H1 (cell line): ENCODE results near the gene ADAMTS16. TPM values are rescaled to one million over a fixed set of nuclear protein-coding genes. Genes with fewer than 3 reads are reported as not detected.
A peak's percentile ranks its signal among the peaks of the same experiment; 100 is the strongest.

ENCODE experiments used
- ASH2L ChIP-seq: fragments of 200-600, 300-600 bp; sonication (generic); IDR thresholded peaks from one replicate; pipeline ENCODE4 v1.7.1; 2017; ENCODE audit warnings: low read length
- CEBPB ChIP-seq: IDR thresholded peaks from 2 replicates; pipeline ENCODE4 v1.6.1; 2012; ENCODE audit warnings: low read depth, low read length
- CHD1 ChIP-seq: IDR thresholded peaks from 2 replicates; pipeline ENCODE4 v1.6.1; 2012; ENCODE audit warnings: low read depth, low read length, improper control_type of control experiment
- CHD2 ChIP-seq: IDR thresholded peaks from 2 replicates; pipeline ENCODE4 v1.6.1; 2012; ENCODE audit warnings: low read length, improper control_type of control experiment
- CREB1 ChIP-seq: IDR thresholded peaks from 2 replicates; pipeline ENCODE4 v1.6.1; 2012; ENCODE audit warnings: inconsistent platforms
- EZH2 ChIP-seq: fragments of 200-600 bp; sonication (generic); IDR thresholded peaks from 2 replicates; pipeline ENCODE4 v1.7.1; 2012; ENCODE audit warnings: low read depth, mild to moderate bottlenecking, moderate library complexity, low read length, inconsistent platforms; ENCODE audit not compliant: severe bottlenecking
- HDAC6 ChIP-seq: IDR thresholded peaks from one replicate; pipeline ENCODE4 v1.7.1; 2012; ENCODE audit warnings: low read depth, mild to moderate bottlenecking, inconsistent platforms, low read length, moderate library complexity
- KDM5A ChIP-seq: fragments of 200-600 bp; IDR thresholded peaks from 2 replicates; pipeline ENCODE4 v1.7.1; 2012; ENCODE audit warnings: mild to moderate bottlenecking, low read length, inconsistent platforms, mixed read lengths
- NANOG ChIP-seq: IDR thresholded peaks from 2 replicates; pipeline ENCODE4 v1.6.1; 2011; ENCODE audit warnings: low read length, low read depth, mild to moderate bottlenecking, inconsistent platforms; ENCODE audit not compliant: insufficient read depth, poor library complexity, severe bottlenecking
- NRF1 ChIP-seq: IDR thresholded peaks from 2 replicates; pipeline ENCODE4 v1.6.1; 2011; ENCODE audit warnings: mild to moderate bottlenecking, low read depth, low read length, improper control_type of control experiment
- PHF8 ChIP-seq: fragments of 200-600 bp; sonication (generic); conservative IDR thresholded peaks from 2 replicates; pipeline ENCODE4 v1.7.1; 2012; ENCODE audit warnings: low read depth, mild to moderate bottlenecking, inconsistent platforms, low read length, moderate library complexity
- POLR2A ChIP-seq, 2 experiments: IDR thresholded peaks; 1 replicate in 1 of 2; 2 replicates in 1 of 2; pipeline ENCODE4 v1.6.1; 2011; ENCODE audit warnings: low read depth in 2 of 2, low read length in 2 of 2, mild to moderate bottlenecking in 2 of 2; ENCODE audit errors: control extremely low read depth in 1 of 2
- POU5F1 ChIP-seq: IDR thresholded peaks from 2 replicates; pipeline ENCODE4 v1.6.1; 2011; ENCODE audit warnings: low read depth, mild to moderate bottlenecking, low read length, moderate library complexity
- RAD21 ChIP-seq, 2 experiments: IDR thresholded peaks in 1 of 2; conservative IDR thresholded peaks in 1 of 2; 2 replicates each; pipeline ENCODE4 v1.6.1; 2011; ENCODE audit warnings: low read depth in 2 of 2, low read length in 2 of 2, improper control_type of control experiment in 1 of 2, inconsistent platforms in 1 of 2, mild to moderate bottlenecking in 1 of 2, moderate library complexity in 1 of 2
- SAP30 ChIP-seq: fragments of 300-600 bp; sonication (generic); IDR thresholded peaks from 2 replicates; pipeline ENCODE4 v1.7.1; 2012; ENCODE audit warnings: low read length, moderate library complexity, mild to moderate bottlenecking, inconsistent platforms; ENCODE audit not compliant: insufficient read depth, insufficient replicate concordance
- SIN3A ChIP-seq, 2 experiments: IDR thresholded peaks in 1 of 2; conservative IDR thresholded peaks in 1 of 2; 2 replicates each; pipeline ENCODE4 v1.6.1; 2011 to 2012; ENCODE audit warnings: low read length in 2 of 2, improper control_type of control experiment in 1 of 2, low read depth in 1 of 2, mild to moderate bottlenecking in 1 of 2
- SIX5 ChIP-seq: IDR thresholded peaks from 2 replicates; pipeline ENCODE4 v1.6.1; 2011; ENCODE audit warnings: mild to moderate bottlenecking, low read depth, low read length
- SP4 ChIP-seq: IDR thresholded peaks from 2 replicates; pipeline ENCODE4 v1.6.1; 2012; ENCODE audit warnings: low read length, inconsistent platforms
- SUZ12 ChIP-seq: fragments of 200-600 bp; sonication (generic); IDR thresholded peaks from 2 replicates; pipeline ENCODE4 v1.6.1; 2012; ENCODE audit warnings: mild to moderate bottlenecking, inconsistent platforms, low read length, moderate library complexity, mixed read lengths
- TEAD4 ChIP-seq: IDR thresholded peaks from 2 replicates; pipeline ENCODE4 v1.6.1; 2012; ENCODE audit warnings: low read depth, low read length, inconsistent platforms, mixed read lengths
- YY1 ChIP-seq: IDR thresholded peaks from 2 replicates; pipeline ENCODE4 v1.6.1; 2011; ENCODE audit warnings: low read depth, mild to moderate bottlenecking, low read length
- polyA plus RNA-seq, 7 experiments: library from polyadenylated mRNA; depleted of rRNA in 3 of 7; stranded (reverse) in 5 of 7; unstranded in 2 of 7; fragments of >200 nt in 5 of 7; fragments of 200-250 nt in 2 of 7; gene quantifications; 1 replicate in 5 of 7; 2 replicates in 1 of 7; 4 replicates in 1 of 7; pipeline versions ENCODE4 v1.2.1 to v1.2.3, GENCODE V29; 2011 to 2013; ENCODE audit warnings: missing spikeins in 2 of 7, mixed read lengths in 2 of 7
- total RNA-seq: library from RNA; stranded (reverse); fragmentation: NEBNext Ultra II Directional; extraction: Animal tissue kit (Norgen Biotek cat#: 25700); gene quantifications from 2 replicates; pipeline ENCODE4 v1.2.1, GENCODE V29; 2021
- TF ChIP-seq, protein P1 (sequence below), 3 experiments: IDR thresholded peaks; 1 replicate in 2 of 3; 2 replicates in 1 of 3; pipeline versions ENCODE4 v1.5.1 to v1.6.1; 2011; ENCODE audit warnings: low read length in 3 of 3, mild to moderate bottlenecking in 3 of 3, inconsistent platforms in 2 of 3, low read depth in 1 of 3, moderate library complexity in 1 of 3; ENCODE audit not compliant: insufficient read depth in 1 of 3; ENCODE audit errors: control extremely low read depth in 1 of 3
- TF ChIP-seq, protein P2 (sequence below): IDR thresholded peaks from 2 replicates; pipeline ENCODE4 v1.6.1; 2011; ENCODE audit warnings: low read depth, mild to moderate bottlenecking, low read length; ENCODE audit not compliant: insufficient read depth

Gene ADAMTS16
- total and polyA plus RNA-seq, 2 of the 8 experiments (the other 6 are each of a cell fraction or from before 2014, with no cell fraction given): 3.7 to 16.0 TPM

DNA sequence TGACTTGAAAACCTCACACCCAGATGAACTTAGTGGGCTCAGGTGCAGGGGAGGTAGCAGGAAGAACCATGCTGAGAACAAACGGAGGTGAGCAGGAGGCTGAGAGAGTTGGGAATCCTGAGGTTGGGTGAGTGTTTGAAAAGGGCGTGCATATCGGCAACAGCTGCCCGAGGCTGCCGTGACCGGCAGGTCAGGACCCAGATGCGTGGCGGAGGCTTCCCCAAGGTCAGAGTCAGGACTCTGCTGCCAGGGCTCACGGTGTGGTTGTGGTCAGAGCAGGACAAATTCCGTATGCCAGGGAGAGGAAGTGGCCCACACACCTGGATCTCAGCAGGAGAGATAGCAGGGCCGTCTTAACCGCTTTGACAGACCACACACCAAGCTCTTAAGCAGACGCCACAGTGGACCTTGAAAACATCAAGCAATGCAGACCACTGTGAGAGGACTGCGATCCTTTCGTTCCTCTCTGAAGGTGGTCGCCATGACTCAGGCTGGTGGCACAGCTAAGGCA is 43.1 kb downstream of the ADAMTS16 start (continued):
- TF ChIP-seq POLR2A (IDR thresholded peaks at IDR 0.05; ENCODE audit: control extremely low read depth in 1 of 2, low read depth in 2 of 2, low read length in 2 of 2) (peak in 1 of 2 experiments; percentile 76; a peak in 2 of 3 replicates), CEBPB (no peak), CHD2 (no peak; the same call in 1 of the 2 replicates), ASH2L (peak; percentile 75), CHD1 (no peak; the same call in 1 of the 2 replicates), RAD21 (IDR thresholded peaks at IDR 0.05 in 1 of 2, conservative IDR thresholded peaks at IDR 0.05 in 1 of 2; ENCODE audit: low read depth in 2 of 2, low read length in 2 of 2) (no peak; a peak in 1 of 4 replicates), EZH2 (no peak), NANOG (peak; percentile 69), SAP30 (peak; percentile 21), SP4 (no peak), YY1 (peak; percentile 61; the same call in 1 of the 2 replicates), NRF1 (no peak), HDAC6 (no peak), TEAD4 (peak; percentile 5; the same call in 1 of the 2 replicates), PHF8 (no peak), SIN3A (conservative IDR thresholded peaks at IDR 0.05 in 1 of 2, IDR thresholded peaks at IDR 0.05 in 1 of 2; ENCODE audit: low read depth in 1 of 2, low read length in 2 of 2) (peak in 1 of 2 experiments; percentile 74; a peak in 1 of 4 replicates), CREB1 (no peak), SIX5 (no peak), SUZ12 (no peak), POU5F1 (no peak), KDM5A (no peak)
- TF ChIP-seq, protein P1, sequence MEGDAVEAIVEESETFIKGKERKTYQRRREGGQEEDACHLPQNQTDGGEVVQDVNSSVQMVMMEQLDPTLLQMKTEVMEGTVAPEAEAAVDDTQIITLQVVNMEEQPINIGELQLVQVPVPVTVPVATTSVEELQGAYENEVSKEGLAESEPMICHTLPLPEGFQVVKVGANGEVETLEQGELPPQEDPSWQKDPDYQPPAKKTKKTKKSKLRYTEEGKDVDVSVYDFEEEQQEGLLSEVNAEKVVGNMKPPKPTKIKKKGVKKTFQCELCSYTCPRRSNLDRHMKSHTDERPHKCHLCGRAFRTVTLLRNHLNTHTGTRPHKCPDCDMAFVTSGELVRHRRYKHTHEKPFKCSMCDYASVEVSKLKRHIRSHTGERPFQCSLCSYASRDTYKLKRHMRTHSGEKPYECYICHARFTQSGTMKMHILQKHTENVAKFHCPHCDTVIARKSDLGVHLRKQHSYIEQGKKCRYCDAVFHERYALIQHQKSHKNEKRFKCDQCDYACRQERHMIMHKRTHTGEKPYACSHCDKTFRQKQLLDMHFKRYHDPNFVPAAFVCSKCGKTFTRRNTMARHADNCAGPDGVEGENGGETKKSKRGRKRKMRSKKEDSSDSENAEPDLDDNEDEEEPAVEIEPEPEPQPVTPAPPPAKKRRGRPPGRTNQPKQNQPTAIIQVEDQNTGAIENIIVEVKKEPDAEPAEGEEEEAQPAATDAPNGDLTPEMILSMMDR (IDR thresholded peaks at IDR 0.05; ENCODE audit: control extremely low read depth in 1 of 3, insufficient read depth in 1 of 3, low read depth in 1 of 3, low read length in 3 of 3): no peak
- TF ChIP-seq, protein P2, sequence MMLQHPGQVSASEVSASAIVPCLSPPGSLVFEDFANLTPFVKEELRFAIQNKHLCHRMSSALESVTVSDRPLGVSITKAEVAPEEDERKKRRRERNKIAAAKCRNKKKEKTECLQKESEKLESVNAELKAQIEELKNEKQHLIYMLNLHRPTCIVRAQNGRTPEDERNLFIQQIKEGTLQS: no peak
